Stomach (tissue), 4 donors: ENCODE results near the gene PTPRK.

Source experiments
- POLR2AphosphoS5 ChIP-seq, 3 donors: sonication (generic); formaldehyde crosslinking; IDR thresholded peaks; one replicate each; pipeline ENCODE4 v1.6.1; 2016; ENCODE audit warnings: antibody characterized with exemption in 3 of 3
- TF ChIP-seq, protein P1 (sequence below), 7 experiments: fragments of 450-650 bp in 4 of 7; fragments of 200-600 bp in 3 of 7; sonication (generic) in 3 of 7; IDR thresholded peaks; one replicate each; pipeline ENCODE4 v1.5.1; 2016 to 2019; ENCODE audit warnings: antibody characterized with exemption in 7 of 7, control low read depth in 2 of 7, mild to moderate bottlenecking in 1 of 7

DNA sequence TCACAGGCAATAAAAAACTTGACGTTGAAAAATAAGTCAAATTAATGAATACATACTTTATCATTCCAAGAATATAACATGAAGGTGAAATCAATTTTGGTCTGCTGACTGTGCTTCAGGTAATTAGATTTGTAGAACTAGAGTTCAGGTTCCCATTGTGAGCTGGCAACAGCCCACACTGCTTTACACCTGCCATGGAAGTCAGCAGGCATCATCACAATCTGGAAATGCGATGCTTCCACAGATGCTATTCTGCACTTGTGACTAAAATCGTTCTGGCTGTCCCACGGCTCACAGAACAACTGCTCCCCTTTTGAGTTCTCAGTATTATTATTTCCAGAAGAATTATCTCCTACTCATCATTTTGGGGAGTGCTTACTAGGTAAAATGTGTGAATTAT is 556.9 kb downstream of the PTPRK start:
- TF ChIP-seq, protein P1, sequence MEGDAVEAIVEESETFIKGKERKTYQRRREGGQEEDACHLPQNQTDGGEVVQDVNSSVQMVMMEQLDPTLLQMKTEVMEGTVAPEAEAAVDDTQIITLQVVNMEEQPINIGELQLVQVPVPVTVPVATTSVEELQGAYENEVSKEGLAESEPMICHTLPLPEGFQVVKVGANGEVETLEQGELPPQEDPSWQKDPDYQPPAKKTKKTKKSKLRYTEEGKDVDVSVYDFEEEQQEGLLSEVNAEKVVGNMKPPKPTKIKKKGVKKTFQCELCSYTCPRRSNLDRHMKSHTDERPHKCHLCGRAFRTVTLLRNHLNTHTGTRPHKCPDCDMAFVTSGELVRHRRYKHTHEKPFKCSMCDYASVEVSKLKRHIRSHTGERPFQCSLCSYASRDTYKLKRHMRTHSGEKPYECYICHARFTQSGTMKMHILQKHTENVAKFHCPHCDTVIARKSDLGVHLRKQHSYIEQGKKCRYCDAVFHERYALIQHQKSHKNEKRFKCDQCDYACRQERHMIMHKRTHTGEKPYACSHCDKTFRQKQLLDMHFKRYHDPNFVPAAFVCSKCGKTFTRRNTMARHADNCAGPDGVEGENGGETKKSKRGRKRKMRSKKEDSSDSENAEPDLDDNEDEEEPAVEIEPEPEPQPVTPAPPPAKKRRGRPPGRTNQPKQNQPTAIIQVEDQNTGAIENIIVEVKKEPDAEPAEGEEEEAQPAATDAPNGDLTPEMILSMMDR (IDR thresholded peaks at IDR 0.05): no peak
- no peak for TF ChIP-seq POLR2AphosphoS5 (IDR thresholded peaks at IDR 0.05)
